SU-DHL-6 (cell line): ENCODE data around the gene LIX1.

Source experiments
- H2AFZ ChIP-seq: fragments of 200-600 bp; sonication (generic); 2 replicates; pipeline ENCODE4 v1.6.1; 2014; ENCODE audit warnings: low read depth, mild to moderate bottlenecking, moderate library complexity, mixed read lengths, antibody characterized with exemption, low read length; ENCODE audit not compliant: severe bottlenecking
- H3F3A ChIP-seq: fragments of 200-600 bp; shearing (Covaris generic); 2 replicates; pipeline ENCODE4 v1.6.0; 2016; ENCODE audit warnings: antibody characterized with exemption, mild to moderate bottlenecking; ENCODE audit not compliant: insufficient read depth
- H3K27ac ChIP-seq: fragments of 200-600 bp; sonication (generic); 2 replicates; pipeline ENCODE4 v1.5.1; 2016; ENCODE audit warnings: low read depth, mild to moderate bottlenecking, low read length, moderate library complexity, mixed read lengths
- H3K27me3 ChIP-seq: fragments of 200-600 bp; sonication (generic), shearing (Covaris generic); 2 replicates; pipeline ENCODE4 v1.6.0; 2014; ENCODE audit warnings: mild to moderate bottlenecking, low read length
- H3K36me3 ChIP-seq: fragments of 200-600 bp; sonication (generic); 2 replicates; pipeline ENCODE4 v1.6.1; 2014; ENCODE audit warnings: mild to moderate bottlenecking, low read length, mixed read lengths
- H3K4me2 ChIP-seq: fragments of 300-600, 200-600 bp; shearing (Covaris generic), sonication (generic); 2 replicates; pipeline ENCODE4 v1.6.0; 2014; ENCODE audit warnings: low read length, low read depth, mild to moderate bottlenecking; ENCODE audit not compliant: poor library complexity, severe bottlenecking
- H3K4me3 ChIP-seq: fragments of 200-600 bp; sonication (generic); 2 replicates; pipeline ENCODE4 v1.5.1; 2014; ENCODE audit warnings: antibody characterized with exemption, low read length, mild to moderate bottlenecking, mixed read lengths; ENCODE audit not compliant: insufficient read depth, poor library complexity, severe bottlenecking
- H3K79me2 ChIP-seq: fragments of 200-600 bp; sonication (generic); 2 replicates; pipeline ENCODE4 v1.6.1; 2014; ENCODE audit warnings: mild to moderate bottlenecking, low read length, moderate library complexity; ENCODE audit not compliant: insufficient read depth
- H3K9ac ChIP-seq: fragments of 200-600 bp; sonication (generic); 2 replicates; pipeline ENCODE4 v1.7.0; 2014; ENCODE audit warnings: mild to moderate bottlenecking, low read length
- H3K9me2 ChIP-seq: fragments of 200-600 bp; sonication (generic); replicated peaks from 2 replicates; pipeline ENCODE4 v1.6.1; 2014; ENCODE audit warnings: low read length; ENCODE audit not compliant: insufficient read depth
- H3K9me3 ChIP-seq: fragments of 200-600 bp; sonication (generic); 2 replicates; pipeline ENCODE4 v1.6.1; 2014; ENCODE audit warnings: low read length, mixed read lengths; ENCODE audit not compliant: insufficient read depth
- H4K20me1 ChIP-seq: fragments of 200-600 bp; sonication (generic); 2 replicates; pipeline ENCODE4 v1.6.1; 2014; ENCODE audit warnings: low read depth, mild to moderate bottlenecking, antibody characterized with exemption, low read length, moderate library complexity, mixed read lengths
- EZH2phosphoT487 ChIP-seq: fragments of 200-600 bp; sonication (generic), shearing (Covaris generic); conservative IDR thresholded peaks from 2 replicates; pipeline ENCODE4 v1.6.1; 2018; ENCODE audit warnings: mild to moderate bottlenecking, antibody characterized with exemption, low read length, moderate library complexity, mixed read lengths
- TF ChIP-seq, protein P1 (sequence below): fragments of 200-600 bp; sonication (generic); IDR thresholded peaks from one replicate; pipeline ENCODE4 v1.5.1; 2017; ENCODE audit warnings: antibody characterized with exemption, mild to moderate bottlenecking, low read length, moderate library complexity; ENCODE audit not compliant: insufficient read depth, poor library complexity, severe bottlenecking

Gene LIX1

DNA sequence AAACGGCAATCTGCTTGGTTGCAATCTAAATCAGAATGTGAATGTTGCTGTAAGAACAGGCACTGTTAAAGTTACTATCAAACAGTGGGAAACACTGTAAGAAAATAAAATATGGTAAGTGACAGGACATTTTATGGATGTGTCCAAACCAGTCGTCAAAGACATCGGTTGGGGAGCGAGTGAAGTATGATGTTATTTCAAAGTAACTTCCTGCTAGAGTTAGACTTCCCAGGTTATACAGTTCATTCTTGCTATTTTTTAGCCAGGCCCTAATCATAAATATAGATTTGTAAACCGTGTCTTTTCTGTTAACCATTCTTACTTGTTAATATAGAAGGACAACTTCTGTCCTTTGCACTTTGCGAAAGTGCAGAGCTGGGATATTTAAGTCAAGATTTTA, 30.2 kb downstream of the LIX1 start:
- no peak overlapping the region for H3K27ac ChIP-seq
- TF ChIP-seq EZH2phosphoT487 = no peak
- TF ChIP-seq, protein P1, sequence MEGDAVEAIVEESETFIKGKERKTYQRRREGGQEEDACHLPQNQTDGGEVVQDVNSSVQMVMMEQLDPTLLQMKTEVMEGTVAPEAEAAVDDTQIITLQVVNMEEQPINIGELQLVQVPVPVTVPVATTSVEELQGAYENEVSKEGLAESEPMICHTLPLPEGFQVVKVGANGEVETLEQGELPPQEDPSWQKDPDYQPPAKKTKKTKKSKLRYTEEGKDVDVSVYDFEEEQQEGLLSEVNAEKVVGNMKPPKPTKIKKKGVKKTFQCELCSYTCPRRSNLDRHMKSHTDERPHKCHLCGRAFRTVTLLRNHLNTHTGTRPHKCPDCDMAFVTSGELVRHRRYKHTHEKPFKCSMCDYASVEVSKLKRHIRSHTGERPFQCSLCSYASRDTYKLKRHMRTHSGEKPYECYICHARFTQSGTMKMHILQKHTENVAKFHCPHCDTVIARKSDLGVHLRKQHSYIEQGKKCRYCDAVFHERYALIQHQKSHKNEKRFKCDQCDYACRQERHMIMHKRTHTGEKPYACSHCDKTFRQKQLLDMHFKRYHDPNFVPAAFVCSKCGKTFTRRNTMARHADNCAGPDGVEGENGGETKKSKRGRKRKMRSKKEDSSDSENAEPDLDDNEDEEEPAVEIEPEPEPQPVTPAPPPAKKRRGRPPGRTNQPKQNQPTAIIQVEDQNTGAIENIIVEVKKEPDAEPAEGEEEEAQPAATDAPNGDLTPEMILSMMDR = no peak
- no peaks in the 10 kb centered on the region for H3K27me3 ChIP-seq
- H3K36me3 ChIP-seq = no peaks in the 10 kb centered on the region
- H4K20me1 ChIP-seq = no peaks in the 10 kb centered on the region
- H3K9me2 ChIP-seq = no peaks in the 10 kb centered on the region
- H2AFZ ChIP-seq = no peak overlapping the region
- no peaks in the 10 kb centered on the region for H3F3A ChIP-seq
- no peaks in the 10 kb centered on the region for H3K9me3 ChIP-seq
- H3K79me2 ChIP-seq = no peaks in the 10 kb centered on the region
- H3K9ac ChIP-seq = no peak overlapping the region
- no peak overlapping the region for H3K4me2 ChIP-seq
- no peak overlapping the region for H3K4me3 ChIP-seq

DNA sequence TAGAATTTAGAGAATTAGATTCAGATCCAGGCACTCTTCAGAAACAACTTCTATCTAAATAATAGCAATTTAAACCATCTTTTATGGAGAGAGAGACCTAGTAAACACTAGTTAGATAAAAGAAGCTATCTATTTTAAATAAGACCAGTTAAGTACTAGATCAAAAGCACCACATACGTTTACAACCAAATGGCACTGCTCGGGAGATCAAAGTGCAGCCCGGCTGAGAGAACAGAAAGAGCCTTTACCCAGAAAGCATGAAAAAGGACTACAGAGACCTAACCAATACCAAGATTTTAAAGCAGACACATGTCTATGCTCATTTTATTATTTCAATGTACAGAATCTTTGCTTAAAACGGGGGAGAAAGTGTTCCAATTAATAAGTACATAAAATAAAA, 30.8 kb downstream of the LIX1 start:
- Histone ChIP-seq H3F3A (no peaks in the 10 kb centered on the region), H2AFZ (no peak overlapping the region), H3K27ac (no peak overlapping the region)

DNA sequence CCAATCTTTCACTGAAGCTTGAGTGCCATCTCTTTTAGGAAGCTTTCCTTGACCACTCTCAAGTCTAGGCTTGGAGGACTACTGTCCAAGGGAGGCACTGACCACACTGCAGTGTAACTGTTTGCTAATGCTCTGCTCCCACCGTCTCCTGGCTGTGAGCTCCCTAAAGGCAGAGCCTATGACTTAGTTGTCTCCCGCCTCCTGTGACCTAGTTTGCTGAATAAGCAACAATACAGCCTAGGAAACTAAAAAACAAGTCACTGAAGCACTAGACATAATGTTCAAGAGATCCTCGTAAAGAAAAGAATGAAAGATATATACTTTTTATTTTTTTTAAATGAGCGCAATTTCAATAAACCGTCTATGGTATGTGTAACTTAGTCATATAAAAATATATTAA, 31.4 kb downstream of the LIX1 start:
- no peaks in the 10 kb centered on the region for H3K36me3 ChIP-seq
- H3K9ac ChIP-seq = no peak overlapping the region
- H3K9me3 ChIP-seq = no peaks in the 10 kb centered on the region
- no peak overlapping the region for H3K4me2 ChIP-seq
- no peaks in the 10 kb centered on the region for H3K79me2 ChIP-seq
- H3K27me3 ChIP-seq = no peaks in the 10 kb centered on the region
- H3K4me3 ChIP-seq = no peak overlapping the region
- no peak overlapping the region for H2AFZ ChIP-seq
- no peaks in the 10 kb centered on the region for H4K20me1 ChIP-seq
- TF ChIP-seq, protein P1 = no peak
- TF ChIP-seq EZH2phosphoT487 = no peak
- H3F3A ChIP-seq = no peaks in the 10 kb centered on the region
- no peak overlapping the region for H3K27ac ChIP-seq
- no peaks in the 10 kb centered on the region for H3K9me2 ChIP-seq

More for the DNA sequence above, 30.8 kb downstream of the LIX1 start:
- Histone ChIP-seq H3K4me3 (no peak overlapping the region), H3K36me3 (no peaks in the 10 kb centered on the region), H3K9me3 (no peaks in the 10 kb centered on the region), H3K27me3 (no peaks in the 10 kb centered on the region), H3K9me2 (no peaks in the 10 kb centered on the region), H4K20me1 (no peaks in the 10 kb centered on the region), H3K9ac (no peak overlapping the region), H3K4me2 (no peak overlapping the region), H3K79me2 (no peaks in the 10 kb centered on the region)
- no peak for TF ChIP-seq EZH2phosphoT487
- TF ChIP-seq, protein P1 = no peak

DNA sequence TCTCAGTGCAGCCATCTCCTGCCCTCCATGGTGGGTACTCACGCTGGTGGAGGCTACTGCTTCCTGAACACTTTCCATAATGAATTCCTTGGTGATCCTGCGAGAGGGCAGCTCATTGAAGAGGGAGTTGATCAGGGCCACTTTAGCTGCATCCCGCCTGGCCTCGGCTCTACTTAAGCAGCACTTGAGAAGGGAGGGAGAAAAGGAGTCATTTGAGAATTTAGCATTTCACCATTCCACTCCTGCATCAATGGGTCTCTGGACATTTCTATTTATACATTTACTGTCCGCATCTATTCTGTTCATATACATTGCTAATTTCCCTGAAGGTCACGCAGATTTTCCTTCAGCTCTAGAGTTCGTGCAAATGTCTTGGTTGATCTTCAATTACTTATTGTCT, 35.1 kb downstream of the LIX1 start:
- H3K27me3 ChIP-seq = no peaks in the 10 kb centered on the region
- H3K36me3 ChIP-seq = no peaks in the 10 kb centered on the region
- TF ChIP-seq, protein P1 = no peak
- TF ChIP-seq EZH2phosphoT487 = no peak
- H3K9me2 ChIP-seq = no peaks in the 10 kb centered on the region
- H3K9me3 ChIP-seq = no peaks in the 10 kb centered on the region
- H4K20me1 ChIP-seq = no peaks in the 10 kb centered on the region
- H3K4me3 ChIP-seq = no peak overlapping the region
- no peak overlapping the region for H3K9ac ChIP-seq
- H3K79me2 ChIP-seq = no peaks in the 10 kb centered on the region
- H3F3A ChIP-seq = no peaks in the 10 kb centered on the region
- H3K4me2 ChIP-seq = no peak overlapping the region
- no peak overlapping the region for H2AFZ ChIP-seq
- no peak overlapping the region for H3K27ac ChIP-seq
